Mesenteric fat pad (tissue), 1 donor: ENCODE measurements around the gene CDX1. TPM values are rescaled to one million over a fixed set of nuclear protein-coding genes. Genes with fewer than 3 reads are reported as not detected.

ENCODE experiments used
- DNase-seq: peaks from one replicate; pipeline ENCODE4 v3.0.0-alpha.2; 2020; ENCODE audit warnings: low spot score
- total RNA-seq: library from RNA; stranded (reverse); fragmentation: NEBNext Ultra II Directional; extraction: Animal tissue kit (Norgen Biotek cat#: 25700); gene quantifications from one replicate; pipeline ENCODE4 v1.2.1, GENCODE V29; 2021
- donor health status: DM: yes; HTN: yes; CAD: no.

The CDX1 gene
- total RNA-seq, 1 donor from 2014 or later, result 0.35 TPM

GRCh38 chr5:150162142-150162513 is 4.5 kb upstream of the CDX1 start:
- DNase-seq, result no peak

DNA sequence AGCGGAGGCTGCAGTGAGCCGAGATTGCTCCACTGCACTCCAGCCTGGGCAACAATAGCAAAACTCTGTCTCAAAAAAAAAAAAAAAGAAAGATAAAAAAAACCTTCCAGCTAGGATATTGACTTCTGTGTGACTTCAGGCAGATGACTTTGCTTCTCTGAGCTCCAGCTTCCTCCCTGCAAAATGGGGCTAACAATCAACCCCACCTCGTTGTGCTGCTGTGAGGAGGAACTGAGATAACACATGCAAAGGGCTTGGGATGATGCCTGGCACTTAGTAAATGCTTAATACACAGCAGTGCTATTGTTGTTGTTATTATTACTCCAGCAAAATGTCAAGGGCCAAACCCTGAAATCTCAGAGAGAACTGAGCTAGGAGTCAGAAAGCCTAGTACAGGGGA is 3.5 kb upstream of the CDX1 start:
- no peak for DNase-seq

DNA sequence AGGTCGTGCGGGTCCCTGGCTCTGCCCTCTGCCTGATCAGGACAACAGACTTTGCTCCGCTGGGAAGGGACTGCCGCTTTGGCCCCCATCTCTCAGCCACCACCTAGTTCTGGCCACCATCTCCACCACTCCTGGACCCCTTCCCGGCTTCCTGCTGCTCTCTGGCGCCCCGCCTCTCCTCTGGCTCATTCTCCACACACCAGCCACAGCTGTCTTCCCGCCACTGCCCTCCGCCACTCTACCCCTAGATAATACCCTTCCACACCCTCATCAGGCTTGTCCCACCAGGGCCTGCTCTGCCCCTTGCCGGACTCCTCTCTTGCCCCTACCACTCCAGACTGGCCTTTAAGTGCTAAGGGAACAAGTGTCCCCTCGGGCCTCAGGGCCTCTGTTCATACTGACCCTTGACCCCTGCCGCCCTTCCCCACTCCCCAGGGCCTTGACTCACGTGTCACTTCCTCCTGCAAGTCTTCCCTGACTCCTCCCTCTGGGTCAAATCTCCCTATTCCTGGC is 3.0 kb upstream of the CDX1 start:
- DNase-seq, result no peak

DNA sequence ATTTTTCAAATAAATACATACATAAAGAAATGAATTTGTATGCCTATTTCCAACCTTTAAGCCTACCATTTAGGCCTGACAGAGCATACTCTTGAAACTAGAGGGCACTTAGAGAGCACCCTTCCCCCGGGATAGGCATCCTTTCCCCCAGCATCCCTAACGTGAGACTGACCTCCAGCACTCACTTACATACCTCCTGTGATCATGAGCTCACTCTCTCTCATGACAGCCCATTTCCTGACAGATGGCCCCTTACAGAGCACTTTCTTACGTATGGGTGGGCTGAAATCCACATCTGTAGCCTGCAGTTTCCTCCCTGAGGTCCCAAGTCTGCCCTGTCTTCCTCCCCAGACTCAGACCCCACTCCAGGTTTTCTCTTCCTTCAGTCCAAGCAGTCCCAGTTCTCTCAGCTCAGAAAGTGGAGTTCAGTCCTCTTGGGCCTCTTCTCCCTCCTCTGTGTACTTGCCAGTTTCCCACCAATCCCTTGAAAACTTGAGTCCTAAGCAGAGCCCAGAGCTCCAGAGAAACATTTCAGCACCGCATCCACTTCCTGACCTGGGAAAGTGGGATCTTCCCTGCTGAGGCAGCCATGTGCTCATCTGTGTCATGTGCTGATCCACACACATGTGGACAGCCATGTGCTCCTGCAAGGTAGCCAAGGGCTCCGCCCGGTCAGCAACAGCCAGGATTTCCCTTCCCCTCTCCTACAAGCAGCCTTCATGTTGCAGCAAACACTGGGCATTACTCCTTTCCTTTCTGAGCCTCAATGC is 2.2 kb upstream of the CDX1 start:
- DNase-seq, result no peak

DNA sequence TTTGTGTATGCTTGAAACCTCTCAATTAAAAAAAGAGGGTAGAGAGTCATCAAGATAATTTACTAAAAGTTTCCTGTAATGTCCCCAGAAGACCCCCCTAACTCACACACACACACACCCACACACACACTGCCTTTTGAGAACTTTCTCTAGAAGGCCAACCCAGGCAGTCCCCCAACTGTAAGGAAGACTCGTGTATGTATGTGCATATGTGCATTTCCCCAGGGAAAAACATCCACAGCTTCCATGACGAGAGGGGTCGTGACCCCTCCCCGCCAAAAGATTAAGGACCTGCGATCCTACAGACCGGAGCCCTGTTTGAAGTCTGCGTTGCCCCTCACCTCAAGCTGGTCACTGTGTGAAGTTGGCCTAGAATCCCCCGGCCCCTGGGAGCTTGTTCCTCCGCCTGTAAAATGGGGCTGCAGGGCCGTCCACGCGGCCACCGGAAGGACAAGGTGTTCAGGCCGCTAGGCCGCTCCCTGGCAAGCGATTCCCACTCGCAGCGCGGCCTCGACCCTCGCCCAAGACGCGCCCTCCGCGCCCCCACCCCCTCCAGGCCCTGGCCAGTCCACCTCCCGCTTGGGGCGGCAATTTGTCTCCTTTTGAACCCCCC is 435 bp upstream of the CDX1 start:
- no peak for DNase-seq

DNA sequence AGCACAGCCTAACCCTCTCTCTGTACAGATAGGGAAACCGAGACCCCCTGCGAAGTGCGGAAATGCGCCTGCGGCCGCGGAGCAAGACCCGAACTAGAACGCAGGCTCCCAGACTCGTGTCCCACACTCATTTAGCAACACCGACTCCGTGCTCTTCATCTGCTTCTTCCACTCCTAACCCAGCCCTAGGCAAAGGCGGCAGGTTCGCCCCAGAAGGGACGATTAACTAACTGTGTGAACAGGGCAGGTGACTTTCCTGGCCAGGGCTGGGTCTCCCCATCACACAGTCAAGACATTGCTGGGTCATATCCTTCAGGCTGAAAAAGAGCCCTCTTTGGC is 903 bp downstream of the CDX1 start:
- DNase-seq, result no peak

GRCh38 chr5:150167908-150168307 is 1.3 kb downstream of the CDX1 start:
- DNase-seq, result no peak

DNA sequence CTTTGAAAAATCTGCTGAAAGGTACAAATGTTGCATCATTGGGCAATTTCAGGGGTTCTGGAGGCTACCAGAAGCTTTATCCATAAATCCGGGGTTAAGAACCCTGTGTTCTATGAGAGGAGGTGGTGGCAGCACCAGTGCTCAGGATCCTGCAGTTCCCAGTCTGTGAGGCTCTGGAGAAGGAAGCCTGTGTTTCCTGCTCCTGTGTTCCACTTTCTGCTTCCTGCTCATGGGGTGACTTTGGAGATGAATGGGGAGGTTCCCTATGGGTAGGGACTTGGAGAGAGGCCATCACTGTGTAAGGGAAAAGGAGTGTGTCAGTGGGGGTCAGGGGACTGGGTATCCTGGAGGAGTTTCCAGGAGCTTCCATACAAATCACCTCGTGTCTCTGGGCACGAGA is 2.3 kb downstream of the CDX1 start:
- DNase-seq, result no peak

GRCh38 chr5:150172145-150172544 is 5.6 kb downstream of the CDX1 start:
- DNase-seq, result no peak

DNA sequence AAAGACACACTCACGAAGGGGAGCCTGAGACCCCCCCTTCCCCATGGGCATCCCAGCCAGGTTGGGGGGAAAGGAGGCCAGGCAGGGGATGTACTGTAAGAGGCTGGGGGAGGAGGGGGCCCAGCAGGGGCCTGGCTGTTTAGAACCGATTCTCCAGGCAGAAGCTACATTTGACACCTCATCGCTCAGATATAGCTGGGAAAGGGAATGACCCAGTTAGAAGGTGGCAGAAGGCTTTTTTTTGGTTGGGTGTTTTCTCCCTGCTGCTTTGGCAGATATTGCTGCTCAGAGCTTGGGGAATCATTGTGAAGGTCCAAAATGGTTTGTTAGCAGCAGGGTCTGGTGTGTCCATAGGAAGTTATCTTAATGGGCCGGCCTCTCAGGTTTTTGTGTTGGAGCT is 6.0 kb downstream of the CDX1 start:
- DNase-seq, result no peak

GRCh38 chr5:150173161-150173560 is 6.6 kb downstream of the CDX1 start:
- no peak for DNase-seq

GRCh38 chr5:150174285-150174684 is 7.7 kb downstream of the CDX1 start:
- DNase-seq, result no peak

- DNase-seq, result no peak
Measured at GRCh38 chr5:150175076-150175475, 8.5 kb downstream of the CDX1 start.

DNA sequence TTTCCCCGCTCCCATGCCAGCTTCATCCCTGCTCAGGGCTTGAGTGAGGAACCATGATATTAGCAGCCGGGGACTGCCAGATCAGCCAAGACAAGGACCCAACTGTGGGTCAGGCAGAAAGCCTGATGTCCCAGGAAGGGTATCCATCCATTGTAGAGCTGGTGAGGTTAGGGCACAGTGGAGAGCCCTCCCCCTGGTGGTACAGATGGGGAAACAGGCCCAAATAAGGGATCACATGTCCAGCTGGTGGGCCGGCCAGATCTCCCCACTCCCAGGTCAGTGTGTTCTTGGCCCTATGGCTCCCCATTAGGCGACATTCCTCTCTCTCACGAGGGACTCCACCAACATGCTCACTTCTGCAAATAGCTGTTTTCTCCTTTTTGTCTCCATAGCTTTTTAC is 9.0 kb downstream of the CDX1 start:
- DNase-seq, result no peak

GRCh38 chr5:150176745-150177477 is 10.3 kb downstream of the CDX1 start:
- no peak for DNase-seq

DNA sequence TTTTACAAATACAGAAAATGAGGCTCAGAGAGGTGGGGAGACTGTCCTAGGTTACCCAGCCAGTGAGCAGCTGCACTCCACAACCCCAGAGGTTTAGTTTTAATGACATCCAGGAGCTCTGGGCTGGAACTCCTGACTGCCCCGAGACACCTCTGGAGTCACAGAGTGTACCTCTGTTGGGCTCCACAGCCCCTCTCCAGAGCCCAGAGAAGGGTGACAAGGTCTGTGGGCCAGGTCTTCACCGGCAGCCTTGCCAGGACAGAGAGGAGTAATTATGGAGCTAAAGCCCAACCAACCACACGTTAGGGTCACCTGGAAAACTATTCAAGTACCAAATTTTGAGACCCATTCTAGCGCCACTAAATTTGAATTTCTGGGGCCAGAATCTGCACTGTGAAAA is 11.1 kb downstream of the CDX1 start:
- no peak for DNase-seq

DNA sequence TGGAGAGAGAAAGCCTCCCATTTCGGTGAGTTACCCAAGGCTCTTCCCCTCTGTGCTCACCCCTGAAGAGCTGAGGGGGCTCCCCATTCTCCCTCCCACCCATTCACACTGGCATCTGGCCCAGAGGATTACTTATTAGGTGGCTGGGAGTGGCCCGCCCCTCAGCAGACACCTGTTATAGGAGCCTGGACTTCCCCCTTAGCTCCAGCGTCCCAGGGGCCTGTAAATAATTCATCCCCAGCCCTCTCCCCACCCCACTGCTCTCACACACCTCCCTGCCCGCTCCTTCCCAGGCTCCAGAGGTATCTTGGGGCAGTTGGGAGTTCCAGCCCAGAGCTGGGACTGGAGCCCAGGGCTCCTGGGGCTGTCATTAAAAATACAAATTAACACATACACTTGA is 11.7 kb downstream of the CDX1 start:
- no peak for DNase-seq

GRCh38 chr5:150179019-150179620 is 12.5 kb downstream of the CDX1 start:
- DNase-seq, result no peak

- no peak for DNase-seq
Measured at GRCh38 chr5:150180241-150181026, 13.9 kb downstream of the CDX1 start.

DNA sequence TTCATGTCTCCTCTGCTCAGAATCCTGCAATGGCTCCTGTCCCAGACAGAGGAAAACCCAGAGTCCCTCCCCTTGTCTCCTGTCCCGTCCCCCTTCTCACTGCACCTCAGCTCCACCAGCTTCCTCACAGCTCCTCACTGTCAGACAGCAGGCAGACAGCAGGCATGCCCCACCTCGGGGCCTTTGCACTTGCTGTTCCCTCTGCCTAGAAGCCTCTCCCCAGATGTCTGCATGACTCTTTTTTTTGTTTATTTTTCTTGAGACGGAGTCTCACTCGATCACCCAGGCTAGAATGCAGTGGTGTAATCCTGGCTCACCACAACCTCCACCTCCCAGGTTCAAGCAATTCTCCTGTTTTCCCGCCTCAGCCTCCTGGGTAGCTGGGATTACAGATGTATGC is 14.4 kb downstream of the CDX1 start:
- no peak for DNase-seq
